Activated CD8-positive, alpha-beta memory T cell treated with anti-CD3 and anti-CD28 coated beads, Interleukin-2, amount 50 U/mL, for 1 hour (primary cell): ENCODE data around the gene DOP1B.
"Not testable (repeated sequence)": the region's sequence is repeated elsewhere in the genome, so short reads cannot be mapped to it uniquely, and the experiment has no call there.

Source experiments
- DNase-seq: peaks from one replicate; pipeline ENCODE4 v3.0.0-alpha.2; 2020; ENCODE audit errors: extremely low read depth

The DOP1B gene

DNA sequence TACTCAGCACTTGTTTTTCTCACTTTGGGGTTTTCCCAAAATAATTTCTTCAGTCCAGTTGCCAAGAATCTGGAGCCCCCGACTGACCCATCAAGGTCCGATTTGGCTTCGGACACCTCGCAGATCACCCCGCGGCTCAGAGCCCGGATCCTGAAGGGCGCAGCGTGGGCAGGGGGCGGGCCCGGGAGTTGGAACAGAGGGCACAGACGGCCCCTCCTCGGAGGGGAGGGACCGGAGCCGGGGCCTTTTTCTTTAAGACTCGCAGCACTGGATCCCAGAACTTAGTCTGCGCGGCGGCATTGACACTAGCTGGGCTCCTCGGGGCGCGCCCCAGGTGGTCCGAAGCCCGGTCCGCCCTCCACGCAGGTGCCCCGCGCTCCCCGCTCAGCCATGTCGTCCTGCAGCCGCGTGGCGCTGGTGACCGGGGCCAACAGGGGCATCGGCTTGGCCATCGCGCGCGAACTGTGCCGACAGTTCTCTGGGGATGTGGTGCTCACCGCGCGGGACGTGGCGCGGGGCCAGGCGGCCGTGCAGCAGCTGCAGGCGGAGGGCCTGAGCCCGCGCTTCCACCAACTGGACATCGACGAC lies 21.7 kb upstream of the DOP1B start, which contains the start of gene CBR3:
TSS of gene CBR3 (plus strand) at position 277 of the 588 bp plus-strand sequence. CDS start at position 391, 114 bp downstream.
- no peak for DNase-seq

DNA sequence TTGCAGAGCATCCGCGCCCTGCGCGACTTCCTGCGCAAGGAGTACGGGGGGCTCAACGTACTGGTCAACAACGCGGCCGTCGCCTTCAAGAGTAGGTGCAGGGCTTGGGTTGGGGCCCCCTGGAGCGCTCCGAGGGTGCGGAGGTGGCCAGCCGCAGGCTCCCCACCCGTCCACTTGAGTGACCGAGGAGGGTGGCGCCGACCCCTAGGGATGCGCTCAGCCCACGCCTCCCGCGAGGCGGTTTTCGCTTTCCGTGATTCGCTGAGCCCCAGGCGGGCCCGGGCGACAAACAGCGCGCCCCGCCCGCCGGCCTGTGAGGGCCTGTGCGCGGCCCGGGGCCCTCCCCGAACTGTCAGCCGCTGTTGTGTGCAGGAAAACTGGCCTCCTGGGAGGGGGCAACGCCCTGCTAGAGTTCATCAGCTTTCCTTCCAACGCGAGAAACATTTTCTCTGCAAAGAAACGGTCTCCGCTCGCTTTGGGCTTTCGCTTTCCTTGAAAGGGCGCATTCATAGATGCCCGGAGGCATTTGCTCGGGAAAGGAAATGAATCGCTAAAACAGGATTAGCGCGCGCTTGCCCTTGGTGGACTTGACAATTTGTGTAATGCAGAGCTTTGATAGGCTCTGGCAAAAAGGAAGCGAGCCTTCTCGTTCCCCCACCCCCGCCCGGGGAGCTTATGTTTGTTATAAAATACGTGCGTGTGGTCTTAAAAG lies 21.1 kb upstream of the DOP1B start:
- no peak for DNase-seq

DNA sequence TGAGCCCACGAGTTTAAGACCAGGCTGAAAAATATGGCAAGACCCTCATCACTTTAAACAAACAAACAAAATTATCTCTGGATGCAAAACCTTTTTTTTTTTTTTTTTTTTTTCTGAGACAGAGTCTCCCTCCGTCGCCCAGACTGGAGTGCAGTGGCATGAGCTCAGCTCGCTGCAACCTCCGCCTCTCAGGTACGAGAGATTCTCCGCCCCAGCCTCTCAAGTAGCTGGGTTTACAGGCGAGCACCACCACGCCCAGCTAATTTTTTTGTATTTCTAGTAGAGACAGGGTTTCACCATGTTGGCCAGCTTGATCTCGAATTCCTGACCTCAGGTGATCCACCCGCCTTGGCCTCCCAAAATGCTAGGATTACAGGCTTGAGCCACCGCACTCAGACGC lies 16.8 kb upstream of the DOP1B start:
- not testable (repeated sequence) for DNase-seq

DNA sequence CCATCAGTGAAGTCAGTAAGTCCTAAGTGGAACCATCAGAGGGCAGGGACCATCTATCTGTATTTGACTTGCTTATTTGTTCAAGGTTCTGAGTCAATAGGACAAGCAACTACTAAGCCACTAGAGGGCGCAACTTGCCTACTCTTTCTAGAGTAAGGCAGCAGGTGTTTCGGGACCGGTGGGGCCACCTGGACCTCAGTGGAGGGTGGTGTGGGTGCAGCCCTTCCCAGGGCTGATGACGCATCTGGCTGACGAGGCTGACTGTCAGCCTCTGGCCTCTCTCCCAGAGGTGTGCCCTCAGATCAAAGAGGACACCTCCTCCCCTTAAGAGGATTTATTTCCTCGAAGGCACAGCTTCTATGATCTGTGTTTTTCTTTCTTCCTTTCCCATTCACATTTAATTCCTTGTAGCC lies 15.1 kb upstream of the DOP1B start:
- DNase-seq = peak; percentile 94

DNA sequence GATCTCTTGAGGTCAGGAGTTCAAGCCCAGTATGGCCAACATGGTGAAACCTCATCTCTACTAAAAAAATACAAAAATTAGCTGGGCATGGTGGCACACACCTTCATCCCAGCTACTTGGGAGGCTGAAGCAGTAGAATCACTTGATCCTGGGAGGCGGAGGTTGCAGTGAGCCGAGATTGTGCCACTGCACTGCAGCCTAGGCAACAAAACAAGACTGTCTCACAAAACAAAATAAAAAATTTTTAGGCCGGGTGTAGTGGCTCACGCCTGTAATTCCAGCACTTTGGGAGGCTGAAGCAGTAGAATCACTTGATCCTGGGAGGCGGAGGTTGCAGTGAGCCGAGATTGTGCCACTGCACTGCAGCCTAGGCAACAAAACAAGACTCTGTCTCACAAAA lies 12.4 kb upstream of the DOP1B start:
- DNase-seq = not testable (repeated sequence)

DNA sequence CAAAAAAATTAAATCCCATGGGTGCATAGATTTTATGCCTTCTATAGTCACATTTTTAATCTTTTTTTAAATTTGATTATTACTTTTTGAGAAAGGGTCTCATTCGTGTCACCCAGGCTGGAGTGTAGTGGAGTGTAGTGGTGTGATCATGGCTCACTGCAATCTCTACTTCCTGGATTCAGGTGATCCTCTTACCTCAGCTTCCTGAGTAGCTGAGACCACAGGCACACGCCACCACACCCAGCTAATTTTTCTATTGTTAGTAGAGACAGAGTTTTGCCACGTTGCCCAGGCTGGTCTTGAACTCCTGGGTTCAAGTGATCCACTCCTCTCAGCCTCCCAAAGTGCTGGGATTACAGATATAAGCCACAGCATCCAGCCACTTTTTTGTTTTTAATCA lies 11.4 kb upstream of the DOP1B start:
- no peak for DNase-seq

DNA sequence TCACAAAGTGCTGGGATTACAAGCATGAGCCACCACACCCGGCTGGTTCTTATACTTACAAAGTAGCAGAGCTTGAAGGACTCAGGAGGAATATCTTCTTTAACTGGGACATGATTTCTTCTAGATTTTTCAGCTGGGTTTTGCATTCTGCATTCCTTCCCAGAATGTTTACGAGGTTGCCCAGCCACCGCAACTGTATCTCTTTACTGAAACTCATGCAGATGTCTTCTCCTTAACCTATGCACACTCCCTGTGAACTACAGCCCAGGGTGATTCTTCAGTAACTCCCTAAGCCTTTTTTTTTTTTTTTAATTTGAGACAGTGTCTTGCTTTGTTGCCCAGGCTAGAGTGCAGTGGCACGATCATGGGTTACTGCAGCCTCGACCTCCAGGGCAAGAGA lies 8.7 kb upstream of the DOP1B start:
- no peak for DNase-seq

DNA sequence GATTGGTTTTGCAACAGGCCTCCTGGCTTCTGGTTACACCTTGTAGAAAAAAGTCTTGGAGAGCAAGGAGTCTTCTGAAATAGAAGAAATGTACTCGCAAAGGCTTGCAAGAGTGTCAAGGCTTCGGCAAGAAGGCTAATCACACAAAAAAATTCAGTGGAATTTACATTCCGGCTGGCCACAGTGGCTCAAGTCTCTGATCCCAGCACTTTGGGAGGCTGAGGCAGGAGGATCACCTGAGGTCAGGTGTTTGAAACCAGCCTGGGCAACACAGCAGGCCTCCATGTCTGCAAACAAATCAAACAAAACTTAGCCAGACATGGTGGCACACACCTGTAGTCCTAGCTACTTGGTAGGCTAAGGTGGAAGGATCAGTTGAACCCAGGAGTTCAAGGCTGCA lies 7.7 kb upstream of the DOP1B start:
- DNase-seq = no peak

DNA sequence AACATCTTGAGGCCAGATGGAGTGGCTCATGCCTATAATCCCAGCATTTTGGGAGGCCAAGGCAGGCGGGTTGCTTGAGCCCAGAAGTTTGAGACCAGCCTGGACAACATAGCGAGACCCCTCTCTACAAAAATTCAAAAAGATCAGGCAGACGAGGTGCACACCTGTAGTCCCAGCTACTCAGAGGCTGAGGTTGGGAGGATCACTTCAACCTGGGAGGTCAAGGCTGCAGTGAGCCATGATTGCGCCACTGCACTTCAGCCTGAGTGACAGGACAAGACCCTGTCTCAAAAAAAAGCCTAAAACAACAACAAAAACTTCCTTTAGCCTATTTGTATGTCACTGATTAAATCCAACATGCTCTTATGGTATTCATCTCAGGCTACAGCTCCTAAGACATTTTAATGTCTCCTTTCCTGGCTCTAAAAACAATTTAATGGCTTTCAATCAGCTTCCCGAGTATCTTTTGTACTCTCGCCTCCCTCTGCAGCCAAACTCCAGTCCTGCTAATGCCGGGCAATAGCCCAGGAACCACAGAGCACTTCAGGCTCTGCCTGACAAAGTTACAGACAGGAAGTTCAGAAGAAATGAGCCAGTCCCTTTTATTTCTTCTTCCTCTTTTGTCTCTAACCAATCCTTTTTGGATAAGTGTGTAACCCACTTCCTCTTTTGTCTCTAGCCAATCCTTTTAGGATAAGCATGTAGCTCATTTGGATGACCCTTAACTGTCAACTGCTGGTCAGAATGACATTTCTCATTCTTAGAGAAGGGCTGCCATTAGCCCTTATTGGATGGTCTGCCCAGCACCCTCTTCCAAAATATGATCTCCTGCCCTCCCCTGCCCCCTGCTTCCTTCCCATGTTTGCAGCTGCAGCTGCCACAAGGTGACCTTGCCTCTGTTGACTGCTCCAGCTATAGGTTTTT lies 6.6 kb upstream of the DOP1B start:
- DNase-seq = no peak

DNA sequence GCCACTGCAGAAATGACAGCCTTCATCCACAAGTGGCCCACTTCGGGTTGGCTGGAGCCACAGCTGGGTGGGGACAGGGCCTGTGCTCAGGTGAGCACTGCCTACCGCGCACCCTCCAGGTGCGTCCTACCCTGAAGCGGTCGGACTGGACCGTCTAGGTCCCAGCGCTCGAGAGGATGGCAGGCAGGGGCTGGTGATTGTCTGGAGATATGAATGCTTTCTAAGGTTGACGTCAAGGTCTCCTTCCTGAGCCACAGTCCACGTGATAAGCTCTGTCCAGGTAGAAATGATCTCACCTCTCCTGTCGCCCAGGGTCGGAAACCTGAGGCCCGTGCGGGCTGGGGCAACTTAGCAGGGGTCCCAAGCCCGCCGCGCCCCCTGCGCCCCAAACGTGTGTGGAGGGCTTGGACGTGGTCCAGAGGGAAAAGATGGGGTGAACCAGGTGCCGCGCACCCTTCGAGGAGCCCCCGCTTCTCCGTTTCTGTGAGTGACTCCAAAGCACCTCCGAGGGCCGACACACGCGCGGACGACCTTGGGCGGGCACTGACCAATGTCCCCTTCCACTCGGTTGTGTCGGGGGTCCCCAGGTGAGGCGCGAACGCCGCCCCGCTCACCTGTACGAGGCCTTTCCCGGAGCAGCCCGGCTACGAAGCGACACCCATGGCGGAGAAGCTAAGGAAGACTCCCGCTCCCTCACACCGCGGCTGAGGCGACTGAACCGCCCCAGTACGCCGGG lies 853 bp upstream of the DOP1B start:
- no peak for DNase-seq

DNA sequence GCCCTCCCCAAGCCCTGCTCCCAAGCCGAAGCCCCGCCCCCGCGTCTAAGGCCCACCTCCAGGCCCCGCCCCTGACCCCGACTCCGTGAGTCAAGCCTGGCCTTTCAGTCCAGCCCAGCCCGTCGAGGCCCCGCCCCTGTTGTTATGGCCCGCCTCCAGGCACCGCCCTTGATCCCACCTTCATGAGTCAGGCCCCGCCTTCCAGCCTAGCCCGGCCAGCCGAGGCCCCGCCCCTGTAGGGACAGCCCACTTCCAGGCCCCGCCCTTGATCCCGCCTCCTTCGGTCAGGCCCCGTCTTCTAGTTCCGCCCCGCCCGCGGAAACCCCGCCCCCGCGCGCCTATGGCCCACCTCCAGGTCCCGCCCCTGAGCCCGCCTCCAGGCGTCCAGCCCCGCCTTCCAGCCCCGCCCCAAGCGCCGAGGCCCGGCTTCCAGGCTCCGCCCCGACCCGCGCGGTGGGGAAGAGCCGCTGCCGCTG lies 247 bp upstream of the DOP1B start:
- peak; percentile 98 for DNase-seq

DNA sequence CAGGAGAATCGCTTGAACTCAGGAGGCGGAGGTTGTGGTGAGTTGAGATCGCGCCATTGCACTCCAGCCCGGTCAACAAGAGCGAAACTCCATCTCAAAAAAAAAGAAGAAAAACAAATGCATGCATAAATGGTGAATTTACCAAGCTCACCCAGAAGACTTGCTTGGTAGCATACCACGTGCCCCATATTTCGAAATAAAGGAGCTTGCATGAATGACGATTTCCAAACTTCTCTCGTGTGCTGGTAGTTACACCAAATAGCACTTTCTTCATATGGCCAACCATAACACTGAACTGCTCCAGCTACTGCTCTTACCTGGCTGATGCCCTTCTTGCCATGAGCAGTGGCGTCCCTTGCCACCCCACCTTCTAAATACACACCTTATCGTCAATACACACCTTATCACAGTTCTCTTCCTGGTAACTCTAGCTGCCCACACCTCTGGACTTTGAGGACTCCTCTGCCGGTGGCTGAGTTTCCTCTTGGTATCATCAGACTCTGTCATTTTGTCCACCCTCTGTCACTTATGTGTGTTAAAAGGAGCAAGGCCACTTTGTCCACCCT lies 2.8 kb downstream of the DOP1B start:
- DNase-seq = no peak

DNA sequence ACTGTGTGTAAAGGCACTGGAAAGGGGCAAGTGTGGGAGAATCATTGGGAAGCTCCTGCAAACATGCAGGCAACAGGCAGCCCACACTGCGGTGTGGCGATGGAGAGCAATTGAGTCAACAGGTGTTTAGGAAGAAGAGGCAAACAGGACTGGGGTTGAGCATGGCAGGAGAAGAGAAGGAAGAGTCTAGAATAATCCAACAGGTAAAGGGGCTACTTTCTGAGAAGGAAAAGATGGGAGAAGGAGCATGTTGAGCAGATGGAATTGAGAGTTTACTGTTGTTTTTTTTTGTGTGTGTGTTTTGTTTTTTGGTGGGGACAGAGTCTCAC lies 4.2 kb downstream of the DOP1B start:
- no peak for DNase-seq

DNA sequence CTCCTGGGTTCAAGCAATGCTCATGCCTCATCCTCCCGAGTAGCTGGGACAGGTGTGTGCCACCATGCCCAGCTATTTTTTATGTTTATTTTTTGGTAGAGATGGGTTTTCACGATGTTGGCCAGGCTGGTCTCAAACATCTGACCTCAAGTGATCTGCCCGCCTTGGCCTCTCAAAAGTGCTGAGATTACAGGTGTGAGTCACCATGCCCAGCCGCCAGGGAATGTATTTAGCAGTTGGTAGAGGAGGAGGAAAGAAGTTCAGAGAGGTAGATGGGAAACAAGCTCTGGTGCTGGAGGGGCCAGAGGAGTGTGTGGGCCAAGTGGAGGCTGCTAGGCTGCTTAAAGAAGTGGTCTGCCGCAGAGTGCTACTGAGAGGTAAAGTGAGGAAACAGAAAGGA lies 6.0 kb downstream of the DOP1B start:
- DNase-seq = no peak

DNA sequence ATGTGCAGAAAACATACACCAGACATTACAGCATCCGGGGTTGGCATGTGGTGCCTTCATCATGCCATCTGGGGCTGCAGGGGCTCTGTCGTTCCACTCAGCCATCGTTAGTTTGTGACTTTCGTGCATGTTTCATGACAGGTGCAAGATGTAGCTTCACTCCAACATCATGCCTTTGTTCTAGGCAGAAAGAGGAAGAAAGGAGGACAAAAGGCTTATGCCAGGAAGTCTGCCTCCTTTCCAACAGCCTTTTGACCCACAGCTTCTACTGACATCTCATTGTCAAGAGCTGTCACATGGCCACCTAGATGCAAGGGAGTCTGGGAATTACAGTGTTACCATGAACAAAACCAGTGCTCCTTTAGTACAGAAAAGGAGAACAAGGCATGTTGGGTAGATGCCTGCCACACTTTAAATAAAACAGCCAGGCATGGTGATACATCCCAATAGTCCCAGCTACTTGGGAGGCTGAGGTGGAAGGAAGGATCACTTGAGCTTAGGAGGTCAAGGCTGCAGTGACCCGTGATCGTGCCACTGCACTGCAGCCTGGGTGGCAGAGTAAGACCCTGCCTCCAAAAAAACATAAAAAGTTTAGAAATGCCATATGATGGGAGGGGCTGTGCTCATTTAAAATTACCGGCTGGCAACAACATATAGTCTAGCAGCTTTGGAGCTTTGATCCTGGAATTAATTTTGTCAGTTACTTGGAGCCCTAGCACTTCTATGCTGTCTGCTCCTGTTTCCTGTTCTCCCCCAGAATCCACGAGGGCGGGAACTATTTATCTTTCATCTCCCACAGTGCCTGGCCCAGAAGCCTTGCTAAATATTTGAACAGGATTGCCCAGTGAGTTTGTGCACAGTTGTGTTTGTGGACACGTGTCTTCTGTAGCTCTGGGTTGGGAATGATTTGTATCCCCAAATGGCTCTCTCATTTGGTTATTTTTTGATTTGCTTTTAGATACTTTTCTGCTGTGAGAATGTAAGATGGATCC lies 7.4 kb downstream of the DOP1B start:
- no peak for DNase-seq

DNA sequence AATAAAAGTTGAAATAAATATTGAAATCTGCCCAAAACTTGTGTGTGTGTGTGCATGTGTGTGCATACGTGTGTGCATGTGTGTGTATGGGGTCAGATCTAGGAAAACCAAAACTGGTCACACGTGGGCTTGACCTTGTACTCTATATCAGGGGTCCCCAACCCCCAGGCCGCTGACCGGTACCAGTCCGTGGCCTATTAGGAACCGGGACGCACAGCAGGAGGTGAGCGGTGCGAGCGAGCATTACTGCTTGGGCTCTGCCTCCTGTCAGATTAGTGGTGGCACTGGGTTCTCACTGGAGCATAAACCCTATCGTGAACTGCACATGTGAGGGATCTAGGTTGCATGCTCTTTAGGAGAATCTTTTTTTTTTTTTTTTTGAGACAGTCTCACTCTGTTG lies 8.7 kb downstream of the DOP1B start:
- no peak for DNase-seq

DNA sequence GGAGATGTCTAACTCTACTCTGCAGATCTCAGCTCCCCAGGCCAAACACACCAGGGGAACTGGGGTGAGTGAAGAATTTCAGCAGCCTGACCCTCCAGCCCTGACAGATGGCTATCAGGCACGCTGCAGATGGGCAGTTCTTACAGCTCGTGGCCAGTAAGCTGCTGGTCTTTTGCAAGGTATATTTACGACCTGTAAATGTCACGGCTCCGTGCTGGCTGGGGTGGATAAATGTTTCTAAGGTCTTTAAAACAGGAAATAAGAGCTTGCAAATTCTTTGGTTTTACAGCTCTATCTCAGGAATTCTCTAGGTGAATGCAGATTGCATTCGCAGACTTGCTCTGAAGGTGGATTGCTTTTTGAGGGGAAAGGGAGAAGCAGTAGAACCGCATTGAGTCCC lies 10.1 kb downstream of the DOP1B start:
- no peak for DNase-seq

DNA sequence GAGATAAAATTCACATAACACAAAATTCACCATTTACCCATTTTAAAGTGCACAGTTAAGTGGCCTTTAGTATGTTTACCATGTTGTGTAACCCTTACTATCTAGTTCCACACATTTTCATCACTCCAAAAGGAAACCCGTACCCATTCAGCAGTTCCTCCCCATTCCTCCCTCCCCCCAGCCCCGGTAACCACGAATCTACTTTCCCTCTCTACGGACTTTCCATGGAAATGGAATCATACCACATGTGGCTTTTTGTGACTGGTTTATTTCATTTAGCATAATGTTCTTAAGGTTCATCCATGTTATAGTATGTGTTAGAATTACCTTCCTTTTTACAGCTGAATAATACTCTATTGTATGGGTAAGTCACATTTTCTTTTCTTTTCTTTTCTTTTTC lies 10.9 kb downstream of the DOP1B start:
- no peak for DNase-seq

DNA sequence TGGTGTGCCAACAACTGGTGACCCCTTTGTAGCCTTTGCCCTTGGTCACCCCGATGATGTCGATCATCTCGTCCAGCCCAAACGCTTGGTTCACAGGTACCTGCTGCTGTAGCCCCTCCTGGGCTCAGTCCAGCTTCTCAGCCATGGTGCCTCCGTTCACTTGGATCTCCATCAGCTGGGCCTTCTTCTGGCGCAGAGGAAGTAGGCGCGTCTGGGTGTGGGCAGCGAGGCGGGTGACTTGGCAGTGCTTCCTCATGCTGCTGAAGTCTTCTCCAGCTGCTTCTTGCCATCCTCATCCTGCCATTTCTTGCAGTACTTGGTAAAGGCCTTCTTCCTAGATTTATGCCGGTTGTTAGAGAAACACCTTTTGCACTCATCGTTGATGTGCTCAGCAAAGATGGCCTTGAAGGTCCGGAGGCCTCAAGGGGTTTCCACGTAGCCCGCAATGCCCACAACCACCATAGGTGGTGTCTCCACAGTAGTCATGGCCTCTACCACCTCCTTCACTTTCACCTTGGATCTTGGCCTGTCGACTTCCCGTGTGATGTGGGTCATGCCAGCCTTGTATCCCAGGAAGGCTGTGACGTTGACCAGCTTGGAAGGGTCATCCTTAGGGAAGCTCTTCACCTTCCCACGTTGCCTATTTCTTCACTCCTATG lies 13.0 kb downstream of the DOP1B start:
- no peak for DNase-seq

DNA sequence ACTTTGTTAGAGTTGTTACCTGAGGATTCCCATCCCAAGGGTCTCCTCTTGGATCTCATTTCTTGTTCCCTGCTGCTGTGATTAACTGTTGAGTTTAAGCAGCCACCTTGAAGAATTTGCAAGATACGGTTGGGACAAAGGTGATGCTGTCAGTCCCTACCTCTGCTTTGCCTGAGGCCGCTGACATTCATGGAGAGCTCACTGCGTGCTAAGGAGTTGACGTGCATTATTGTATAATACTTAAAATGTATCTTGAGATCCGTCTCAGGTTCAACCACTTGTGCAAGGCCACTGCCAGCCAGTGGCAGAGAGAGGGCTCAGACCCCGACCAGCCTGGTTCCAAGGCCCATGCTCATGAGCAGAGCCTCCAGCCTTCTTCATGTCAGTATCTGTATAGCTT lies 14.2 kb downstream of the DOP1B start:
- DNase-seq = no peak
